WERI-Rb-1 (cell line): Measurements from ENCODE around the gene WDFY3.
A peak's percentile ranks its signal among the peaks of the same experiment; 100 is the strongest.
"Not testable (repeated sequence)": the region's sequence is repeated elsewhere in the genome, so short reads cannot be mapped to it uniquely, and the experiment has no call there.

Experiments
- DNase-seq: peaks from one replicate; pipeline ENCODE4 v3.0.0-alpha.2; 2020
- H3K27ac ChIP-seq: fragments of 250-450 bp; sonication (Bioruptor Pico); 2 replicates; pipeline ENCODE4 v1.5.1; 2020; ENCODE audit warnings: mild to moderate bottlenecking, moderate library complexity
- H3K27me3 ChIP-seq: fragments of 250-450 bp; sonication (Bioruptor Pico); 2 replicates; pipeline ENCODE4 v1.5.1; 2021; ENCODE audit warnings: mild to moderate bottlenecking, low read depth, moderate library complexity; ENCODE audit not compliant: insufficient read depth, severe bottlenecking
- H3K36me3 ChIP-seq: fragments of 250-450 bp; sonication (Bioruptor Pico); 2 replicates; pipeline ENCODE4 v1.5.1; 2020; ENCODE audit warnings: mild to moderate bottlenecking, moderate library complexity
- H3K4me3 ChIP-seq: 2 replicates; pipeline ENCODE4 v1.5.1; 2011; ENCODE audit warnings: low read depth, mild to moderate bottlenecking, control low read depth, low read length
- H3K9me3 ChIP-seq: fragments of 250-450 bp; sonication (Bioruptor Pico); 2 replicates; pipeline ENCODE4 v1.5.1; 2021; ENCODE audit warnings: mild to moderate bottlenecking, moderate library complexity; ENCODE audit not compliant: severe bottlenecking
- TF ChIP-seq, protein P1 (sequence below): IDR thresholded peaks from 2 replicates; pipeline ENCODE4 v1.5.1; 2011; ENCODE audit warnings: low read depth, mild to moderate bottlenecking, control low read depth, inconsistent platforms, low read length

The WDFY3 gene

DNA sequence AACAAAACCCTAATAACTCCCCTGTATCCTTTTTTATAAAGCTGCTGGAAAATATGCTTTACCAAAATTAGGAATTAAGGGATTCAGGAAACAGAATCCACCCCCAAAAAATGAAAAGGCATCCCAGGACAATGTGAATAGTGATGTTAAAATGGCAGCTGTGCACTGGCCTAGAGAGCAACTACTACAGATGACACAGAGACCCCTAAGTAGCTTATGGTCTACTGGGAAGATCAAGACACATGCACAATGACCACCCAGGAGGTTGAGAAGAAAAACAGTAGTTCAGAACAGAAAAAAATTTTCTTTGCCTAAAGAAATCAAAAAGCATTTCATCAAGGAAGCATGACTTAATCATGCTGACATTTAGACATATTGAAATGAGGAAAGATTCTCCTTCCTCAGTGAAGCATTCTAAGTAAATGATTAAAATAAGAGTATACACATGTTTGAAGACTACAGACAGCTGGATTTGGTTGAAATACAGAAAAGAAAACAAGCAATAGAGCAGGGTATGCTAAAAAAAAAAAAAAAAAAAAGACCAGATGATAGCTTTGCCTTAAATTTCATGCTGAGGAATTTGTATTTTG lies 117.3 kb downstream of the WDFY3 start:
- no peak for DNase-seq
- Histone ChIP-seq H3K36me3 (peaks cover 24% of the 10 kb centered on the region), H3K4me3 (no peak overlapping the region), H3K27ac (no peak overlapping the region), H3K9me3 (no peaks in the 10 kb centered on the region), H3K27me3 (no peaks in the 10 kb centered on the region)
- TF ChIP-seq, protein P1, sequence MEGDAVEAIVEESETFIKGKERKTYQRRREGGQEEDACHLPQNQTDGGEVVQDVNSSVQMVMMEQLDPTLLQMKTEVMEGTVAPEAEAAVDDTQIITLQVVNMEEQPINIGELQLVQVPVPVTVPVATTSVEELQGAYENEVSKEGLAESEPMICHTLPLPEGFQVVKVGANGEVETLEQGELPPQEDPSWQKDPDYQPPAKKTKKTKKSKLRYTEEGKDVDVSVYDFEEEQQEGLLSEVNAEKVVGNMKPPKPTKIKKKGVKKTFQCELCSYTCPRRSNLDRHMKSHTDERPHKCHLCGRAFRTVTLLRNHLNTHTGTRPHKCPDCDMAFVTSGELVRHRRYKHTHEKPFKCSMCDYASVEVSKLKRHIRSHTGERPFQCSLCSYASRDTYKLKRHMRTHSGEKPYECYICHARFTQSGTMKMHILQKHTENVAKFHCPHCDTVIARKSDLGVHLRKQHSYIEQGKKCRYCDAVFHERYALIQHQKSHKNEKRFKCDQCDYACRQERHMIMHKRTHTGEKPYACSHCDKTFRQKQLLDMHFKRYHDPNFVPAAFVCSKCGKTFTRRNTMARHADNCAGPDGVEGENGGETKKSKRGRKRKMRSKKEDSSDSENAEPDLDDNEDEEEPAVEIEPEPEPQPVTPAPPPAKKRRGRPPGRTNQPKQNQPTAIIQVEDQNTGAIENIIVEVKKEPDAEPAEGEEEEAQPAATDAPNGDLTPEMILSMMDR: no peak

- TF ChIP-seq, protein P1: no peak
- DNase-seq: no peak
- H3K36me3 ChIP-seq: peaks cover 21% of the 10 kb centered on the region
- H3K9me3 ChIP-seq: no peaks in the 10 kb centered on the region
- H3K27me3 ChIP-seq: no peaks in the 10 kb centered on the region
- H3K27ac ChIP-seq: no peak overlapping the region
- no peak overlapping the region for H3K4me3 ChIP-seq
These were observed 118.1 kb downstream of the WDFY3 start for GRCh38 chr4:84848432-84848831.

DNA sequence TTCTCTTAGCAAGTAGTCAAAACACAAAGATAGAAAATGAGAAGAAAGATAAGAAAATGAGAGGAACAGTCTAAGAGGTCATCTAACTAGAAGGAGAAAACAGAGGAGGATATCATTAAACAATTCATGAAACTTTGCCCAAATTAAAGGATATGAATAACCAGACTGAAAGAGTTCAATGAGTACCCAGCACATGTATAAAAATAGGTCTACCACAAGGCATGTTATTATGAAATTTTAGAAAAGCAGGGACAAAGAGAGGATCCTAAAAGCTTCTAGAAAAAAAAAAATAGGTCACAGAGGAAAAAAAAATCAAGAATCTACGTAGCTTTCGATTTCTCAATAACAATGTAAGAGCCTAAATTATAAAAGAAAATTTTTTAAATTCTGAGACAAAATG lies 118.5 kb downstream of the WDFY3 start:
- TF ChIP-seq, protein P1: no peak
- no peak overlapping the region for H3K4me3 ChIP-seq
- H3K27ac ChIP-seq: no peak overlapping the region
- no peaks in the 10 kb centered on the region for H3K9me3 ChIP-seq
- DNase-seq: no peak
- H3K36me3 ChIP-seq: peaks cover 21% of the 10 kb centered on the region
- H3K27me3 ChIP-seq: no peaks in the 10 kb centered on the region

GRCh38 chr4:84846985-84847384 lies 119.5 kb downstream of the WDFY3 start:
- H3K27ac ChIP-seq: no peak overlapping the region

DNA sequence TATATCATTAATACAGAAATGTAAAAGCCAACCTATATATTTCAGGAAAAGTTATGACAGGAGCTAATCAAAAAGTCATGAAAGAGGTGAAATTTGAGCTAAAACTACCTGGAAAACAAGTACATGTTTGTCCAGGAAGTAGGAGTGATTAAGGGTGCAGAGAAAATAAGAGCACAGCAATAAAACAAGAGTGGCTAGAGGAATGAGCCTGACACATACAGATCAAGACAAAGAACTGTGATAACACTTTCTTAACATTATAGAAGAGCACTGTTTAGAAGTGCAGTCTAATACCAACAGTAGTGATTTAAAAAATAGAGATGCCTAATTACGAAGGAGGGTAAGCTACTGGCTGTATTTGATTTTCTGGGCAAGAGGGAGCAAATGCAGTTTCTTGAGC lies 125.1 kb downstream of the WDFY3 start:
- H3K4me3 ChIP-seq: no peak overlapping the region
- no peak overlapping the region for H3K27ac ChIP-seq
- no peaks in the 10 kb centered on the region for H3K9me3 ChIP-seq
- TF ChIP-seq, protein P1: no peak
- H3K36me3 ChIP-seq: peaks cover 10% of the 10 kb centered on the region
- no peak for DNase-seq
- H3K27me3 ChIP-seq: no peaks in the 10 kb centered on the region

More at GRCh38 chr4:84846985-84847384, 119.5 kb downstream of the WDFY3 start:
- H3K9me3 ChIP-seq: no peaks in the 10 kb centered on the region
- H3K27me3 ChIP-seq: no peaks in the 10 kb centered on the region
- peaks cover 21% of the 10 kb centered on the region for H3K36me3 ChIP-seq
- H3K4me3 ChIP-seq: no peak overlapping the region
- TF ChIP-seq, protein P1: no peak
- DNase-seq: no peak

DNA sequence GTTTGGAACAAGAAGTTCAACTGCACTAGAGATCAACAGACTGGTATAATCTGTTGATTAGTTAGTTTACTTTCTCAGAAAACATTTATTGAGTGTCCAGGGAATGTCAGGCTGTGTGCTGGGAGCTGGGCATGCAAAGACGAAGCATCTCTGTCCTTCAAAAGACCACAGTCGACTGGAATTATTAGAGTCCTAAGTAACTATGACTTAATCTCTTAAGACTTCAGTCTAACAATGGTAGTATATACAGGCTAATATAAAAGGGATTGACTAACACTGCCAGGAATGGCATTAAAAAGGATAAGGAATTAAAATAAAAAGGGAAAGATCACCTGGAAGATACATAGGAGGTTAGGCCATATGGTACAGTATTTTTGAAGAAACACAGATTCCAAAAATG lies 128.7 kb downstream of the WDFY3 start:
- peak; percentile 11 for DNase-seq
- TF ChIP-seq, protein P1: no peak
- Histone ChIP-seq H3K4me3 (no peak overlapping the region), H3K36me3 (peaks cover 17% of the 10 kb centered on the region), H3K9me3 (no peaks in the 10 kb centered on the region), H3K27me3 (no peaks in the 10 kb centered on the region), H3K27ac (no peak overlapping the region)

GRCh38 chr4:84829633-84830032 lies 136.9 kb downstream of the WDFY3 start:
- not testable (repeated sequence) for H3K27me3 ChIP-seq, H3K9me3 ChIP-seq, H3K4me3 ChIP-seq, DNase-seq, H3K27ac ChIP-seq
- peaks cover 14% of the 10 kb centered on the region for H3K36me3 ChIP-seq
